Activated CD4-positive, alpha-beta T cell treated with anti-CD3 and anti-CD28 coated beads, Interleukin-2, amount 50 U/mL, for 48 hours (primary cell): ENCODE measurements around the gene ANKRD13A.

Experiments used
- DNase-seq, 2 experiments: peaks; one replicate each; pipeline ENCODE4 v3.0.0-alpha.2; 2020

The ANKRD13A gene

GRCh38 chr12:110008681-110009398 lies 9.6 kb downstream of the ANKRD13A start:
- DNase-seq, result peak; percentile 23 to 44

GRCh38 chr12:110010853-110011723 lies 11.9 kb downstream of the ANKRD13A start:
- peak in 1 of 2 experiments; percentile 29 for DNase-seq

GRCh38 chr12:110012137-110012536 lies 12.9 kb downstream of the ANKRD13A start:
- DNase-seq, result no peak

- DNase-seq, result no peak
Observed at GRCh38 chr12:110012659-110013058, 13.4 kb downstream of the ANKRD13A start.

- no peak for DNase-seq
Observed at GRCh38 chr12:110015132-110015531, 15.9 kb downstream of the ANKRD13A start.

GRCh38 chr12:110020956-110021355 lies 21.7 kb downstream of the ANKRD13A start:
- DNase-seq, result no peak

GRCh38 chr12:110023059-110023980 lies 24.1 kb downstream of the ANKRD13A start:
- DNase-seq, result no peak

GRCh38 chr12:110024051-110024450 lies 24.8 kb downstream of the ANKRD13A start:
- no peak for DNase-seq

- no peak for DNase-seq
Observed at GRCh38 chr12:110028323-110028722, 29.1 kb downstream of the ANKRD13A start.

- DNase-seq, result no peak
Observed at GRCh38 chr12:110029290-110029815, 30.1 kb downstream of the ANKRD13A start.

GRCh38 chr12:110033888-110034287 lies 34.7 kb downstream of the ANKRD13A start:
- no peak for DNase-seq

- DNase-seq, result no peak
Observed at GRCh38 chr12:110035534-110036104, 36.4 kb downstream of the ANKRD13A start.

- no peak for DNase-seq
Observed at GRCh38 chr12:110037315-110037714, 38.1 kb downstream of the ANKRD13A start.

GRCh38 chr12:110038741-110039084 lies 39.5 kb downstream of the ANKRD13A start:
- DNase-seq, result no peak

- no peak for DNase-seq
Observed at GRCh38 chr12:110039085-110039807, 40.0 kb downstream of the ANKRD13A start.

- DNase-seq, result no peak
Observed at GRCh38 chr12:110042264-110042663, 43.0 kb downstream of the ANKRD13A start.

GRCh38 chr12:110046451-110047187 lies 47.4 kb downstream of the ANKRD13A start:
- DNase-seq, result no peak

- DNase-seq, result no peak
Observed at GRCh38 chr12:110047297-110047940, 48.2 kb downstream of the ANKRD13A start.

- peak; percentile 89 to 92 for DNase-seq
Observed at GRCh38 chr12:110048242-110049027, 49.2 kb downstream of the ANKRD13A start, which contains the start of gene C12orf76. C12orf76 (minus strand) TSS chr12:110048522; CDS start chr12:110048495, 27 bp downstream.
